MCF 10A (cell line): ENCODE measurements around the gene KRTAP10-6. TPM values are rescaled to one million over a fixed set of nuclear protein-coding genes. Genes with fewer than 3 reads are reported as not detected.
"Not testable (repeated sequence)": the region's sequence is repeated elsewhere in the genome, so short reads cannot be mapped to it uniquely, and the experiment has no call there.

ENCODE experiments used
- BruUV-seq: library from RNA; stranded (reverse); fragments of 400-500 nt; replicated peaks from 2 replicates; lab custom pipeline; 2021; lab: Mats Ljungman, UMichigan
- CTCF ChIA-PET: fragments of 300-600 bp; sonication (Branson Sonifier 250); formaldehyde crosslinking; extraction: SDS; loops from one replicate; lab custom pipeline; 2021; ENCODE audit warnings: antibody characterized with exemption, inconsistent platforms; lab: Yijun Ruan, JAX
- POLR2A ChIA-PET: fragments of 300-600, 350-650 bp; sonication (Branson Sonifier 250); formaldehyde crosslinking; extraction: SDS; loops from one replicate; lab custom pipeline; 2020; ENCODE audit warnings: antibody characterized with exemption, inconsistent platforms; lab: Yijun Ruan, JAX
- DNase-seq: peaks from one replicate; pipeline ENCODE4 v3.0.0-alpha.2; 2018; ENCODE audit not compliant: unreplicated experiment
- H3K27ac Mint-ChIP-seq: one replicate; pipeline ENCODE4 v1.8.0; 2022; ENCODE audit warnings: mild to moderate bottlenecking, low read depth, mixed read lengths; ENCODE audit not compliant: unreplicated experiment
- H3K27me3 Mint-ChIP-seq: one replicate; pipeline ENCODE4 v1.8.0; 2022; ENCODE audit warnings: mixed read lengths; ENCODE audit not compliant: insufficient read depth, unreplicated experiment
- H3K36me3 Mint-ChIP-seq: one replicate; pipeline ENCODE4 v1.8.0; 2022; ENCODE audit warnings: mild to moderate bottlenecking, moderate library complexity, mixed read lengths; ENCODE audit not compliant: insufficient read depth, unreplicated experiment
- H3K4me1 Mint-ChIP-seq: one replicate; pipeline ENCODE4 v1.8.0; 2022; ENCODE audit warnings: mixed read lengths; ENCODE audit not compliant: insufficient read depth, unreplicated experiment
- H3K4me3 Mint-ChIP-seq: one replicate; pipeline ENCODE4 v1.8.0; 2022; ENCODE audit warnings: mild to moderate bottlenecking, moderate library complexity, mixed read lengths; ENCODE audit not compliant: unreplicated experiment
- H3K9me3 Mint-ChIP-seq: one replicate; pipeline ENCODE4 v1.8.0; 2022; ENCODE audit warnings: mixed read lengths; ENCODE audit not compliant: unreplicated experiment
- CTCF ChIP-seq: fragments of 200-600 bp; IDR thresholded peaks from one replicate; pipeline ENCODE4 v1.8.0; 2022; ENCODE audit warnings: antibody characterized with exemption, mild to moderate bottlenecking; ENCODE audit not compliant: unreplicated experiment
- intact Hi-C: fragments of 100-400 bp; cut with micrococcal nuclease; formaldehyde crosslinking; loops from 2 replicates; pipeline ENCODE4 v1.14.1; 2022
- total RNA-seq: library from RNA; stranded (reverse); gene quantifications from 2 replicates; pipeline ENCODE4 v1.2.3, GENCODE V29; 2022

Gene KRTAP10-6
- total RNA-seq, 1 experiment from 2014 or later: not detected

GRCh38 chr21:44583800-44584147 lies 8.5 kb downstream of the KRTAP10-6 start:
- Mint-ChIP-seq H3K36me3 (no peaks in the 10 kb centered on the region), H3K4me3 (no peak overlapping the region), H3K4me1 (no peaks in the 10 kb centered on the region), H3K27ac (no peak overlapping the region), H3K27me3 (peaks cover 62% of the 10 kb centered on the region), H3K9me3 (peaks cover 8% of the 10 kb centered on the region)
- CTCF ChIA-PET: interaction anchor here (0.6 kb wide), 1 partner anchor 240 kb away, joined by 3 read pairs; no protein-coding TSS in a partner anchor
- no TSS peak for BruUV-seq
- intact Hi-C loops: no loop called here
- POLR2A ChIA-PET: interaction anchor here (0.5 kb wide), 1 partner anchor 27 kb away, joined by 3 read pairs; no protein-coding TSS in a partner anchor
- no peak for TF ChIP-seq CTCF
- DNase-seq: no peak

- Mint-ChIP-seq H3K36me3 (no peaks in the 10 kb centered on the region), H3K27me3 (peaks cover 61% of the 10 kb centered on the region), H3K27ac (no peak overlapping the region)
Observed at GRCh38 chr21:44583089-44583799, 9.1 kb downstream of the KRTAP10-6 start.

GRCh38 chr21:44582055-44582454 lies 10.2 kb downstream of the KRTAP10-6 start:
- Mint-ChIP-seq H3K4me3 (no peak overlapping the region), H3K27ac (no peak overlapping the region), H3K27me3 (peaks cover 49% of the 10 kb centered on the region), H3K9me3 (peaks cover 14% of the 10 kb centered on the region), H3K4me1 (no peaks in the 10 kb centered on the region), H3K36me3 (no peaks in the 10 kb centered on the region)
- BruUV-seq: no TSS peak
- intact Hi-C loops: no loop called here
- no peak for TF ChIP-seq CTCF
- no peak for DNase-seq
- CTCF ChIA-PET: no interaction called here
- POLR2A ChIA-PET: no interaction called here

More at GRCh38 chr21:44583089-44583799, 9.1 kb downstream of the KRTAP10-6 start:
- no TSS peak for BruUV-seq
- intact Hi-C loops: no loop called here
- POLR2A ChIA-PET: interaction anchor here (0.6 kb wide), 1 partner anchor 47 kb away, joined by 3 read pairs; no protein-coding TSS in a partner anchor
- no peak for DNase-seq
- Mint-ChIP-seq H3K4me1 (no peaks in the 10 kb centered on the region), H3K4me3 (no peak overlapping the region), H3K9me3 (peaks cover 8% of the 10 kb centered on the region)
- CTCF ChIA-PET: interaction anchor here (0.6 kb wide), 1 partner anchor 239 kb away, joined by 3 read pairs; no protein-coding TSS in a partner anchor
- TF ChIP-seq CTCF: no peak

- BruUV-seq: no TSS peak
- Mint-ChIP-seq H3K4me1 (no peaks in the 10 kb centered on the region), H3K27ac (no peak overlapping the region), H3K4me3 (no peak overlapping the region), H3K36me3 (no peaks in the 10 kb centered on the region), H3K9me3 (peaks cover 16% of the 10 kb centered on the region), H3K27me3 (peaks cover 40% of the 10 kb centered on the region)
- intact Hi-C loops: no loop called here
- no peak for TF ChIP-seq CTCF
- no peak for DNase-seq
- ChIA-PET CTCF (no interaction called here), POLR2A (no interaction called here)
Observed at GRCh38 chr21:44581158-44581557, 11.1 kb downstream of the KRTAP10-6 start.

GRCh38 chr21:44580231-44580821 lies 12.0 kb downstream of the KRTAP10-6 start, which contains the start of gene KRTAP10-5:
Gene KRTAP10-5 (minus strand): TSS chr21:44580604. CDS start chr21:44580578, 26 bp downstream.
- CTCF ChIA-PET: interaction anchor here (0.5 kb wide), 1 partner anchor 10 kb away, joined by 3 read pairs; no protein-coding TSS in a partner anchor
- H3K4me1 Mint-ChIP-seq: not testable (repeated sequence)
- H3K9me3 Mint-ChIP-seq: peaks cover 16% of the 10 kb centered on the region

More at GRCh38 chr21:44580231-44580821, 12.0 kb downstream of the KRTAP10-6 start, which contains the start of gene KRTAP10-5:
- BruUV-seq, H3K36me3 Mint-ChIP-seq, H3K27ac Mint-ChIP-seq, intact Hi-C loops, DNase-seq, POLR2A ChIA-PET, H3K4me3 Mint-ChIP-seq: not testable (repeated sequence)
- H3K27me3 Mint-ChIP-seq: peaks cover 40% of the 10 kb centered on the region
